H1 (cell line): ENCODE data around the gene CAMK2D. TPM values are rescaled to one million over a fixed set of nuclear protein-coding genes. Genes with fewer than 3 reads are reported as not detected.

Experiments
- CTCF ChIA-PET: fragments of 300-600 bp; sonication (Branson Sonifier 250); formaldehyde crosslinking; loops from one replicate; lab custom pipeline; 2021; ENCODE audit not compliant: partially characterized antibody; lab: Charles Lee
- POLR2A ChIA-PET: fragments of 300-600 bp; sonication (Branson Sonifier 250); formaldehyde crosslinking; loops from one replicate; lab custom pipeline; 2021; ENCODE audit warnings: inconsistent platforms; ENCODE audit not compliant: partially characterized antibody; lab: Charles Lee
- DNase-seq, 2 experiments: peaks; one replicate each; pipeline versions ENCODE4 v3.0.0 to v3.0.0-alpha.2; 2010 to 2022; ENCODE audit warnings: low spot score in 2 of 2, low read depth in 1 of 2, mixed read lengths in 1 of 2
- FAIRE-seq: peaks from 2 replicates; lab custom pipeline; 2011; peaks lifted over from hg19 to GRCh38; lab: Jason Lieb, UNC
- H2AFZ ChIP-seq: 2 replicates; pipeline ENCODE4 v1.8.1; 2012; ENCODE audit warnings: low read length, inconsistent platforms
- H2AK5ac ChIP-seq: 2 replicates; pipeline ENCODE4 v1.6.1; 2013; ENCODE audit warnings: low read depth, low read length
- H2BK120ac ChIP-seq: replicated peaks from 2 replicates; pipeline ENCODE3; 2013; ENCODE audit warnings: low read depth, low read length, inconsistent platforms
- H2BK12ac ChIP-seq: 2 replicates; pipeline ENCODE4 v1.6.1; 2013; ENCODE audit warnings: low read depth, low read length
- H2BK15ac ChIP-seq: 2 replicates; pipeline ENCODE4 v1.6.1; 2013; ENCODE audit warnings: low read length
- H2BK20ac ChIP-seq: 2 replicates; pipeline ENCODE4 v1.6.1; 2013; ENCODE audit warnings: low read length
- H2BK5ac ChIP-seq: 2 replicates; pipeline ENCODE4 v1.6.1; 2013; ENCODE audit warnings: low read depth, low read length
- H3K14ac ChIP-seq: 2 replicates; pipeline ENCODE4 v1.6.1; 2013; ENCODE audit warnings: inconsistent platforms; ENCODE audit not compliant: insufficient read length
- H3K18ac ChIP-seq: 2 replicates; pipeline ENCODE4 v1.6.1; 2013; ENCODE audit warnings: low read length; ENCODE audit errors: extremely low read depth
- H3K23ac ChIP-seq: 2 replicates; pipeline ENCODE4 v1.6.1; 2013; ENCODE audit warnings: inconsistent platforms; ENCODE audit not compliant: insufficient read length
- H3K23me2 ChIP-seq: 2 replicates; pipeline ENCODE4 v1.6.1; 2013; ENCODE audit warnings: low read depth, low read length
- H3K27ac ChIP-seq: 2 replicates; pipeline ENCODE4 v1.6.1; 2011; ENCODE audit warnings: low read depth, low read length, inconsistent platforms
- H3K27me3 ChIP-seq, 4 experiments: replicated peaks in 1 of 4; 1 replicate in 1 of 4; 2 replicates in 3 of 4; pipeline versions ENCODE4 v1.6.1 to v1.8.1; 2011 to 2013; ENCODE audit warnings: low read length in 3 of 4, mild to moderate bottlenecking in 3 of 4, inconsistent platforms in 2 of 4, mixed read lengths in 2 of 4, moderate library complexity in 1 of 4; ENCODE audit not compliant: control insufficient read depth in 3 of 4, insufficient read depth in 3 of 4; ENCODE audit errors: extremely low read depth in 1 of 4
- H3K36me3 ChIP-seq, 4 experiments: 2 replicates each; pipeline versions ENCODE4 v1.6.1 to v1.8.1; 2011 to 2013; ENCODE audit warnings: mild to moderate bottlenecking in 4 of 4, low read length in 3 of 4, moderate library complexity in 2 of 4, control low read depth in 1 of 4, inconsistent platforms in 1 of 4; ENCODE audit not compliant: insufficient read depth in 4 of 4, control insufficient read depth in 2 of 4
- H3K4ac ChIP-seq: replicated peaks from 2 replicates; pipeline ENCODE3; 2013; ENCODE audit warnings: low read length, low read depth, mixed read lengths, inconsistent platforms; ENCODE audit not compliant: insufficient read length
- H3K4me1 ChIP-seq, 4 experiments: replicated peaks in 1 of 4; 1 replicate in 1 of 4; 2 replicates in 3 of 4; pipeline versions ENCODE4 v1.6.1 to v1.8.1; 2011 to 2013; ENCODE audit warnings: low read length in 3 of 4, inconsistent platforms in 2 of 4, mixed read lengths in 1 of 4; ENCODE audit not compliant: insufficient read depth in 4 of 4, control insufficient read depth in 3 of 4
- H3K4me2 ChIP-seq, 2 experiments: 2 replicates each; pipeline versions ENCODE4 v1.6.1 to v1.8.1; 2011 to 2013; ENCODE audit warnings: low read depth in 2 of 2, low read length in 2 of 2, control low read depth in 1 of 2, inconsistent platforms in 1 of 2, mild to moderate bottlenecking in 1 of 2; ENCODE audit not compliant: insufficient read depth in 1 of 2
- H3K4me3 ChIP-seq, 4 experiments: fragments of 200-600, 300-600 bp in 1 of 4; sonication (generic), shearing (Covaris generic), sonication (Bioruptor Twin) in 1 of 4; 2 replicates each; pipeline versions ENCODE4 v1.5.1 to v1.8.1; 2011 to 2016; ENCODE audit warnings: low read length in 4 of 4, low read depth in 3 of 4, control low read depth in 2 of 4, inconsistent platforms in 2 of 4, mild to moderate bottlenecking in 2 of 4, mixed read lengths in 1 of 4, moderate library complexity in 1 of 4; ENCODE audit not compliant: insufficient read depth in 2 of 4; ENCODE audit errors: extremely low read depth in 1 of 4
- H3K56ac ChIP-seq: replicated peaks from 2 replicates; pipeline ENCODE3; 2013; ENCODE audit warnings: low read depth, mild to moderate bottlenecking, mixed read lengths, low read length, inconsistent platforms; ENCODE audit not compliant: insufficient read length
- H3K79me1 ChIP-seq: 2 replicates; pipeline ENCODE4 v1.6.1; 2013; ENCODE audit warnings: low read depth, low read length, control low read depth
- H3K79me2 ChIP-seq, 2 experiments: 2 replicates each; pipeline versions ENCODE4 v1.6.1 to v1.8.1; 2012 to 2013; ENCODE audit warnings: low read length in 2 of 2, mild to moderate bottlenecking in 2 of 2, inconsistent platforms in 1 of 2; ENCODE audit not compliant: insufficient read depth in 2 of 2, control insufficient read depth in 1 of 2
- H3K9ac ChIP-seq, 4 experiments: replicated peaks in 1 of 4; 1 replicate in 1 of 4; 2 replicates in 3 of 4; pipeline versions ENCODE4 v1.6.1 to v1.8.1; 2011 to 2013; ENCODE audit warnings: low read depth in 3 of 4, low read length in 3 of 4, control low read depth in 2 of 4, mild to moderate bottlenecking in 2 of 4, moderate library complexity in 2 of 4, inconsistent platforms in 1 of 4; ENCODE audit errors: extremely low read depth in 1 of 4
- H3K9me3 ChIP-seq, 2 experiments: 2 replicates each; pipeline versions ENCODE4 v1.6.1 to v1.8.1; 2012 to 2013; ENCODE audit warnings: mild to moderate bottlenecking in 2 of 2, moderate library complexity in 2 of 2, control low read depth in 1 of 2, inconsistent platforms in 1 of 2, low read depth in 1 of 2, low read length in 1 of 2, mixed read lengths in 1 of 2; ENCODE audit not compliant: insufficient read depth in 2 of 2
- H4K20me1 ChIP-seq, 2 experiments: replicated peaks in 1 of 2; 2 replicates each; pipeline versions ENCODE3 to v1.8.1; 2011 to 2013; ENCODE audit warnings: inconsistent platforms in 2 of 2, low read length in 2 of 2, mild to moderate bottlenecking in 1 of 2; ENCODE audit not compliant: insufficient read depth in 2 of 2, control insufficient read depth in 1 of 2
- H4K5ac ChIP-seq: 2 replicates; pipeline ENCODE4 v1.6.1; 2013; ENCODE audit warnings: low read length, low read depth, mixed read lengths, inconsistent platforms; ENCODE audit not compliant: insufficient read length
- H4K8ac ChIP-seq: 2 replicates; pipeline ENCODE4 v1.8.0; 2013; ENCODE audit warnings: mild to moderate bottlenecking, moderate library complexity, low read length, inconsistent platforms; ENCODE audit not compliant: insufficient read depth; ENCODE audit errors: extremely low read depth
- H4K91ac ChIP-seq: replicated peaks from 2 replicates; pipeline ENCODE3; 2013; ENCODE audit warnings: low read length, mixed read lengths, inconsistent platforms; ENCODE audit not compliant: insufficient read length
- BACH1 ChIP-seq: IDR thresholded peaks from 2 replicates; pipeline ENCODE4 v1.6.1; 2012; ENCODE audit warnings: low read length, improper control_type of control experiment
- CREB1 ChIP-seq: IDR thresholded peaks from 2 replicates; pipeline ENCODE4 v1.6.1; 2012; ENCODE audit warnings: inconsistent platforms
- JUND ChIP-seq: IDR thresholded peaks from 2 replicates; pipeline ENCODE4 v1.6.1; 2011; ENCODE audit warnings: mild to moderate bottlenecking, improper control_type of control experiment, low read length
- MAFK ChIP-seq: IDR thresholded peaks from 2 replicates; pipeline ENCODE4 v1.6.1; 2012; ENCODE audit warnings: low read depth, mild to moderate bottlenecking, improper control_type of control experiment, low read length
- WGBS, 2 experiments: shearing (Covaris generic) in 1 of 2; methylation state at CpG; one replicate each; pipeline versions ENCODE4 v1.1.6 to v1.1.7; 2013 to 2015; ENCODE audit warnings: low lambda C conversion rate in 2 of 2, mixed read lengths in 2 of 2, inconsistent platforms in 1 of 2, low coverage in 1 of 2, missing lambda C conversion rate in 1 of 2; ENCODE audit not compliant: insufficient replicate concordance in 2 of 2, insufficient coverage in 1 of 2, insufficient read length in 1 of 2; ENCODE audit errors: extremely low coverage in 1 of 2, missing lambda C conversion rate in 1 of 2; 5-methylcytosine and 5-hydroxymethylcytosine counted together
- polyA plus RNA-seq, 7 experiments: library from polyadenylated mRNA; depleted of rRNA in 3 of 7; stranded (reverse) in 5 of 7; unstranded in 2 of 7; fragments of >200 nt in 5 of 7; fragments of 200-250 nt in 2 of 7; gene quantifications; 1 replicate in 5 of 7; 2 replicates in 1 of 7; 4 replicates in 1 of 7; pipeline versions ENCODE4 v1.2.1 to v1.2.3, GENCODE V29; 2011 to 2013; ENCODE audit warnings: missing spikeins in 2 of 7, mixed read lengths in 2 of 7
- total RNA-seq: library from RNA; stranded (reverse); fragmentation: NEBNext Ultra II Directional; extraction: Animal tissue kit (Norgen Biotek cat#: 25700); gene quantifications from 2 replicates; pipeline ENCODE4 v1.2.1, GENCODE V29; 2021

CAMK2D gene
- total and polyA plus RNA-seq, 2 of the 8 experiments (the other 6 are each of a cell fraction or from before 2014, with no cell fraction given): 3.2 to 7.0 TPM

DNA sequence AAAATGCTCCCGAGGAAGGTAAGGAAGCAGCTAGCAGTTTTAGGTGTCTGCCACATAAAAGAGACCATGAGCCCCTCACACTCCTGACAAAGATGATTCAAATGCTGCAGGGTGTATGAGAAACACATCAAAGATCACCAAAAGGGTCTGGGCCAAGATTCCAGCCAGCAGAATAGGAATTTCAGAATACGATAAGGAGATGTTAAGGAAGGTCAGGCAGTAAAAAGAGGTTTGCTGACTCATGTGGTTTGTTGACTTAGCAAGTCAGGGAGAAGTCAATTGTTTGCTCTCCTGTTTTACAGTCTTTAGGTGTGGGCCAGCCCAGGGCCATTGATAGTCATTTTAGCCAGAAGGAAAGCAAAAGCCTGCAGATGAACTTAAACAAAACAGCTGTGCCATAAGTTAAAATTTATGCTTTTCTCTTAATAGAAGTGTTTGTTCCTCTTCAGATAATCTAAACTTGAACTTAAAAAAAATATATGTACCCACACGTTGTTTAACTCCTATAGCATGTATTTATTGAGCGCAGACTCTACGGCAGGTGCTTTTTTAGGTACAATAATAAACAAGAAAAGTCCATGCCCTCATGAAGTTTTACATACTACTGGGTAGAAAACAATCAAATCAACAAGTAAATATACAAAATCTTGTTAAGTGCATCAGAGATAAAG lies 115.6 kb downstream of the CAMK2D start:
- peak; percentile 92 for TF ChIP-seq MAFK
- 0 out of 2 replicates have a peak, but pooled peaks have one; percentile 11 for TF ChIP-seq JUND
- peak; percentile 90 for TF ChIP-seq BACH1
- no peak for TF ChIP-seq CREB1
- TF ChIP-seq, all 59 proteins: peak for 3
- Histone ChIP-seq H3K9ac (no peak overlapping the region), H4K8ac (no peak overlapping the region), H3K9me3 (no peaks in the 10 kb centered on the region), H3K4me1 (peaks cover 4 to 14% (median 7%) of the 10 kb centered on the region in 4 experiments; a peak in 4 of 7 replicates), H3K23me2 (no peaks in the 10 kb centered on the region), H3K4me3 (no peak overlapping the region), H2BK20ac (0 out of 2 replicates have a peak overlapping the region, but pooled peaks have one; percentile 23), H2AK5ac (no peak overlapping the region), H4K20me1 (no peaks in the 10 kb centered on the region), H3K27ac (no peak overlapping the region; the same call in 1 of the 2 replicates), H3K27me3 (no peaks in the 10 kb centered on the region), H3K23ac (no peak overlapping the region), H3K79me1 (no peaks in the 10 kb centered on the region), H2BK120ac (no peak overlapping the region), H2AFZ (no peak overlapping the region), H3K79me2 (no peaks in the 10 kb centered on the region), H4K91ac (no peak overlapping the region), H2BK12ac (no peak overlapping the region), H2BK5ac (peak overlapping the region; percentile 60; the same call in 1 of the 2 replicates), H3K18ac (no peak overlapping the region), H3K14ac (no peak overlapping the region), H3K4me2 (no peak overlapping the region), H3K56ac (no peak overlapping the region), H2BK15ac (no peak overlapping the region), H3K4ac (no peak overlapping the region), H3K36me3 (no peaks in the 10 kb centered on the region; a peak in 1 of 8 replicates), H4K5ac (peak overlapping the region; percentile 65)
- ChIA-PET POLR2A (interaction anchor here (0.6 kb wide), 1 partner anchor 278 kb away, joined by 4 read pairs; no protein-coding TSS in a partner anchor), CTCF (interaction anchor here (0.7 to 0.8 kb wide), 2 partner anchors 251 kb away, joined by 3 read pairs; no protein-coding TSS in a partner anchor)
- WGBS, 2 experiments: 77% methylated on average over 5 of the region's 5 CpGs; no CpG with 5 or more reads in 1 of the 2 experiments
- peak in 1 of 2 experiments; percentile 17 for DNase-seq
- peak; percentile 85 for FAIRE-seq
